Activated CD4-positive, alpha-beta memory T cell treated with anti-CD3 and anti-CD28 coated beads, Interleukin-2, amount 10 ng/mL, durations not matched to agents 7 days and 5 days (primary cell): ENCODE data around the gene PPIH. TPM values are rescaled to one million over a fixed set of nuclear protein-coding genes. Genes with fewer than 3 reads are reported as not detected.
A peak's percentile ranks its signal among the peaks of the same experiment; 100 is the strongest.
"Not testable (repeated sequence)": the region's sequence is repeated elsewhere in the genome, so short reads cannot be mapped to it uniquely, and the experiment has no call there.

Source experiments
- CTCF ChIA-PET: fragments of 350-600 bp; sonication (Branson Sonifier 250); formaldehyde crosslinking; loops from one replicate; lab custom pipeline; 2021; ENCODE audit warnings: antibody characterized with exemption, inconsistent platforms; lab: Charles Lee
- POLR2A ChIA-PET: fragments of 350-600 bp; sonication (Branson Sonifier 250); formaldehyde crosslinking; loops from one replicate; lab custom pipeline; 2021; ENCODE audit warnings: antibody characterized with exemption; lab: Charles Lee
- DNase-seq: peaks from one replicate; pipeline ENCODE4 v3.0.0-alpha.2; 2020
- H3K27ac Mint-ChIP-seq: one replicate; pipeline ENCODE4 v1.8.0; 2021; ENCODE audit warnings: mild to moderate bottlenecking, mixed read lengths
- H3K27me3 Mint-ChIP-seq: one replicate; pipeline ENCODE4 v1.8.0; 2021; ENCODE audit warnings: mixed read lengths
- H3K36me3 Mint-ChIP-seq: one replicate; pipeline ENCODE4 v1.8.0; 2021; ENCODE audit warnings: low read depth, mixed read lengths
- H3K4me1 Mint-ChIP-seq: one replicate; pipeline ENCODE4 v1.8.0; 2021; ENCODE audit warnings: mixed read lengths
- H3K4me3 Mint-ChIP-seq: one replicate; pipeline ENCODE4 v1.8.0; 2021; ENCODE audit warnings: mild to moderate bottlenecking, mixed read lengths
- H3K9me3 Mint-ChIP-seq: one replicate; pipeline ENCODE4 v1.8.0; 2021; ENCODE audit warnings: mixed read lengths
- total RNA-seq, 2 experiments: library from RNA; stranded (reverse); gene quantifications; one replicate each; pipeline ENCODE4 v1.2.3, GENCODE V29; 2021

The PPIH gene
- total RNA-seq, 2 experiments from 2014 or later = 71.3 to 71.4 TPM

- Mint-ChIP-seq H3K36me3 (peaks cover 63% of the 10 kb centered on the region), H3K27ac (no peak overlapping the region), H3K9me3 (no peaks in the 10 kb centered on the region), H3K4me1 (no peaks in the 10 kb centered on the region), H3K4me3 (no peak overlapping the region), H3K27me3 (no peaks in the 10 kb centered on the region)
- no peak for DNase-seq
- CTCF ChIA-PET = interaction anchor here (1.3 kb wide), 1 partner anchor 12 kb away, joined by 3 read pairs; the partner anchor contains the start of gene PPIH
- POLR2A ChIA-PET = interaction anchor here (0.8 to 15.5 kb wide), 4 partner anchors 11 to 20 kb away, joined by 3 to 209 read pairs (median 6); partner anchors contain the start of genes PPIH and YBX1
These were observed 12.2 kb downstream of the PPIH start for GRCh38 chr1:42670425-42670824.

DNA sequence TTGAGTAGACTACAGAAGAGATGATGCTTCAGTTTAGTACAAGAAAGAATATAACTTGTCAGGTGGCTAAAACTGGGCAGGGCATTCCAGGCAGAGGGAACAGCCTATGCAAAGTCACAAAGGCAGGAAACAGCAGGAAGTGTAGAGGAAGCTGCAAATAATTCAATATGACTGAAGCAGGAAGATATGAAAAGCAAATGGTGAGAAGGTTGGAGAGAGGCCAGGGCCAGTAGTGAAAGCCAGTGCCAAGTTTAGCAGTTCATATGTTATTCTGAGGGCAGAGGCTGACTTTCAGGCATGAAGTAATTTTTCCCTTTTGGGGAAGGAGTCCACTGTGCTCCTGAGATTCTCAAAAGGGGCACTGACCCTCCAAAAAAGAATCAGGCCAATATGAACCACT lies 16.0 kb downstream of the PPIH start:
- Mint-ChIP-seq H3K27ac (no peak overlapping the region), H3K4me1 (no peaks in the 10 kb centered on the region), H3K4me3 (no peak overlapping the region), H3K36me3 (peaks cover 39% of the 10 kb centered on the region), H3K9me3 (no peaks in the 10 kb centered on the region), H3K27me3 (no peaks in the 10 kb centered on the region)
- ChIA-PET POLR2A (interaction anchor here (1.0 to 15.5 kb wide), 2 partner anchors 7 to 13 kb away, joined by 3 to 209 read pairs; partner anchors contain the start of gene YBX1), CTCF (no interaction called here)
- no peak for DNase-seq

- H3K4me1 Mint-ChIP-seq = peaks cover 1% of the 10 kb centered on the region
- H3K4me3 Mint-ChIP-seq = no peak overlapping the region
- no peaks in the 10 kb centered on the region for H3K27me3 Mint-ChIP-seq
- DNase-seq = no peak
- POLR2A ChIA-PET = interaction anchor here (1.0 to 15.5 kb wide), 2 partner anchors 7 to 14 kb away, joined by 3 to 209 read pairs; partner anchors contain the start of gene YBX1
- CTCF ChIA-PET = no interaction called here
- H3K36me3 Mint-ChIP-seq = peaks cover 39% of the 10 kb centered on the region
- no peaks in the 10 kb centered on the region for H3K9me3 Mint-ChIP-seq
- no peak overlapping the region for H3K27ac Mint-ChIP-seq
These were observed 16.5 kb downstream of the PPIH start for GRCh38 chr1:42674682-42675081.

DNA sequence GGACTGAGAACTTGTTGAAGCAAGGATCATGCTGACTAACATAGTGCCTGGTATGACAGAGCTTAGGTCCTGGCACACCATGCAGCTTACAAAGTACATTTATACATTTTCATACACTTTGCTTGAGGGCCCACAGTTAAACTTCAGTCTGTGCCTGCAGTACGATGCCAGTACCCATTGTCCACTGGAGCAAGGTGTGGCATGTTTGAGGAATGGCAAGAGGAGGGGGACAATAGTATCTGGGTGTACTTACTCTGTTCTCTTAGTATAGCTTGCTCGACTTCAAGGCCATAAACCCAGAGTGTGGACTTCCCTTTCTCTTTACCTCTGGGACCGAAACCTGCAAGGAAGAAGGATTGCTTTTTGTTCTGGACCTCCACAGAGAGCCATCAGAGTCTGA lies 17.2 kb downstream of the PPIH start:
- ChIA-PET CTCF (no interaction called here), POLR2A (interaction anchor here (11.7 kb wide), 1 partner anchor 8 kb away, joined by 209 read pairs; no protein-coding TSS in a partner anchor)
- Mint-ChIP-seq H3K27me3 (no peaks in the 10 kb centered on the region), H3K4me1 (peaks cover 8% of the 10 kb centered on the region), H3K9me3 (no peaks in the 10 kb centered on the region), H3K36me3 (peaks cover 34% of the 10 kb centered on the region), H3K4me3 (no peak overlapping the region), H3K27ac (no peak overlapping the region)
- DNase-seq = no peak

GRCh38 chr1:42676534-42677087 lies 18.4 kb downstream of the PPIH start:
- no peak for DNase-seq
- ChIA-PET POLR2A (interaction anchor here (1.4 to 11.7 kb wide), 2 partner anchors 10 to 19 kb away, joined by 4 to 209 read pairs; partner anchors contain the start of gene PPIH), CTCF (no interaction called here)
- Mint-ChIP-seq H3K27ac (no peak overlapping the region), H3K4me1 (peaks cover 16% of the 10 kb centered on the region), H3K36me3 (peaks cover 30% of the 10 kb centered on the region), H3K27me3 (no peaks in the 10 kb centered on the region), H3K4me3 (no peak overlapping the region), H3K9me3 (no peaks in the 10 kb centered on the region)

- DNase-seq = no peak
- Mint-ChIP-seq H3K27ac (no peak overlapping the region), H3K9me3 (no peaks in the 10 kb centered on the region), H3K4me1 (peaks cover 26% of the 10 kb centered on the region), H3K36me3 (peaks cover 32% of the 10 kb centered on the region), H3K27me3 (no peaks in the 10 kb centered on the region), H3K4me3 (no peak overlapping the region)
- CTCF ChIA-PET = no interaction called here
- POLR2A ChIA-PET = interaction anchor here (1.1 to 11.7 kb wide), 3 partner anchors 12 to 87 kb away, joined by 5 to 209 read pairs (median 7); partner anchors contain the start of genes C1orf50, P3H1 and PPIH
These were observed 21.3 kb downstream of the PPIH start for GRCh38 chr1:42679364-42679983.

DNA sequence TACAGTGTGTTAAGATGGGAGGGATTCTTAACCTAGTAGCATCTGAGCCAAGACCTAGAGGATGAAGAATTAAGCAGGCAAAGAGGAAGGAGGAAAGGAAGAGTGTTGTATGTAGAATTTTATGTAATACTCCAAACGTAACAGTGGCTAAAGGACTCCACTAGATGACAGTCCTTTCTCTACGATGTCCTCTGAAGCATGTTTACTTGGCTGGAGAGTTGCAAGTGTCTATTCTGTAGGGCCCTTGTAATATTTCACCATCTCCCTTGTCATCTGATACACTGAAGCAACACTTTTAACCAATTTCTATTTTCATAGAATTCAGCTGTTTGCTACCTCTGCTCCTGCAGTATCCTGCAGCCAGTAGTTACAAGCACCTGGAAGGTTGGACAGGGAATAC lies 21.8 kb downstream of the PPIH start:
- H3K4me1 Mint-ChIP-seq = peaks cover 32% of the 10 kb centered on the region
- no peak for DNase-seq
- ChIA-PET POLR2A (interaction anchor here (1.1 to 11.7 kb wide), 4 partner anchors 12 to 86 kb away, joined by 5 to 209 read pairs (median 36); partner anchors contain the start of genes C1orf50, P3H1 and PPIH), CTCF (interaction anchor here (0.6 to 4.9 kb wide), 3 partner anchors 9 to 267 kb away, joined by 6 to 13 read pairs (median 6); partner anchors contain the start of gene PPIH)
- no peak overlapping the region for H3K27ac Mint-ChIP-seq
- peaks cover 34% of the 10 kb centered on the region for H3K36me3 Mint-ChIP-seq
- no peaks in the 10 kb centered on the region for H3K9me3 Mint-ChIP-seq
- no peaks in the 10 kb centered on the region for H3K27me3 Mint-ChIP-seq
- H3K4me3 Mint-ChIP-seq = no peak overlapping the region

- CTCF ChIA-PET = interaction anchor here (1.6 to 4.9 kb wide), 6 partner anchors 10 to 166 kb away, joined by 4 to 17 read pairs (median 10); partner anchors contain the start of genes C1orf50, P3H1, PPIH and ZNF691
- Mint-ChIP-seq H3K27ac (peak overlapping the region; percentile 96), H3K9me3 (no peaks in the 10 kb centered on the region), H3K27me3 (no peaks in the 10 kb centered on the region), H3K36me3 (peaks cover 33% of the 10 kb centered on the region), H3K4me3 (peak overlapping the region; percentile 97), H3K4me1 (peaks cover 40% of the 10 kb centered on the region)
- POLR2A ChIA-PET = interaction anchor here (1.1 to 11.7 kb wide), 8 partner anchors 11 to 86 kb away, joined by 4 to 209 read pairs (median 32); partner anchors contain the start of genes C1orf50, P3H1 and PPIH
- DNase-seq = no peak
These were observed 22.9 kb downstream of the PPIH start for GRCh38 chr1:42680921-42681683.

GRCh38 chr1:42681741-42682483 lies 23.7 kb downstream of the PPIH start, which contains the start of gene YBX1:
YBX1 (plus strand) TSS chr1:42682418; CDS start chr1:42682566, 148 bp downstream.
- Mint-ChIP-seq H3K27ac (peak within 1 kb of the TSS; percentile 96), H3K36me3 (peaks cover 31% of the 10 kb centered on the region), H3K4me3 (peak within 1 kb of the TSS; percentile 97), H3K9me3 (no peaks in the 10 kb centered on the region), H3K4me1 (peaks cover 48% of the 10 kb centered on the region), H3K27me3 (no peaks in the 10 kb centered on the region)
- POLR2A ChIA-PET = interaction anchor here (0.6 to 11.7 kb wide), 18 partner anchors 11 to 772 kb away, joined by 3 to 209 read pairs (median 4); partner anchors contain the start of genes C1orf50, HYI, P3H1 and PPIH
- DNase-seq = peak; percentile 96
- CTCF ChIA-PET = interaction anchor here (1.6 to 4.9 kb wide), 6 partner anchors 10 to 165 kb away, joined by 4 to 17 read pairs (median 10); partner anchors contain the start of genes C1orf50, P3H1, PPIH and ZNF691

DNA sequence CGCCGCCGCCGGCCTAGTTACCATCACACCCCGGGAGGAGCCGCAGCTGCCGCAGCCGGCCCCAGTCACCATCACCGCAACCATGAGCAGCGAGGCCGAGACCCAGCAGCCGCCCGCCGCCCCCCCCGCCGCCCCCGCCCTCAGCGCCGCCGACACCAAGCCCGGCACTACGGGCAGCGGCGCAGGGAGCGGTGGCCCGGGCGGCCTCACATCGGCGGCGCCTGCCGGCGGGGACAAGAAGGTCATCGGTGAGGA lies 24.2 kb downstream of the PPIH start:
- Mint-ChIP-seq H3K4me1 (peaks cover 52% of the 10 kb centered on the region), H3K36me3 (peaks cover 33% of the 10 kb centered on the region), H3K27ac (peak overlapping the region; percentile 96), H3K4me3 (peak overlapping the region; percentile 97)
- CTCF ChIA-PET = interaction anchor here (1.6 to 4.9 kb wide), 5 partner anchors 9 to 164 kb away, joined by 4 to 17 read pairs (median 13); partner anchors contain the start of genes C1orf50, P3H1, PPIH and ZNF691
- H3K9me3 Mint-ChIP-seq, H3K27me3 Mint-ChIP-seq, DNase-seq: not testable (repeated sequence)
- POLR2A ChIA-PET = interaction anchor here (0.7 to 11.7 kb wide), 17 partner anchors 10 to 772 kb away, joined by 3 to 209 read pairs (median 4); partner anchors contain the start of genes C1orf50, HYI, P3H1 and PPIH

GRCh38 chr1:42682739-42683531 lies 24.7 kb downstream of the PPIH start:
- CTCF ChIA-PET = interaction anchor here (0.8 to 4.9 kb wide), 8 partner anchors 9 to 226 kb away, joined by 3 to 17 read pairs (median 5); partner anchors contain the start of genes C1orf50, P3H1, PPIH and ZNF691

More at GRCh38 chr1:42682739-42683531, 24.7 kb downstream of the PPIH start:
- Mint-ChIP-seq H3K36me3 (peaks cover 38% of the 10 kb centered on the region), H3K27me3 (no peaks in the 10 kb centered on the region), H3K27ac (peak overlapping the region; percentile 94), H3K4me1 (peaks cover 58% of the 10 kb centered on the region), H3K9me3 (no peaks in the 10 kb centered on the region), H3K4me3 (peak overlapping the region; percentile 97)
- DNase-seq = peak; percentile 70
- POLR2A ChIA-PET = interaction anchor here (0.7 to 11.7 kb wide), 22 partner anchors 10 to 771 kb away, joined by 3 to 209 read pairs (median 4); partner anchors contain the start of genes C1orf50, ERMAP, HYI and P3H1
